Measurements from ENCODE around the gene CDH19.

Gene CDH19

GRCh38 chr18:66564236-66564635 is 39.7 kb downstream of the CDH19 start:
- Histone ChIP-seq H3K9me3 (ENCODE audit: control insufficient read depth, insufficient read depth, low read depth, low read length) (no peaks in the 10 kb centered on the region), H3K36me3 (ENCODE audit: control insufficient read depth in 2 of 2, insufficient read depth in 1 of 2, low read length in 2 of 2) (no peaks in the 10 kb centered on the region), H3K27ac (ENCODE audit: extremely low read depth, low read depth, low read length) (no peak overlapping the region), H3K4me1 (ENCODE audit: control insufficient read depth, insufficient read depth, low read length) (no peaks in the 10 kb centered on the region), H3K4me3 (ENCODE audit: low read depth, low read length) (no peak overlapping the region)
- ChIA-PET POLR2A (no interaction called here), CTCF (no interaction called here)
- TF ChIP-seq GLIS1 (tag by site-specific recombination; IDR thresholded peaks at IDR 0.05): no peak
- no peak for TF ChIP-seq ZNF416 (tag by site-specific recombination; IDR thresholded peaks at IDR 0.05)
- TF ChIP-seq ZNF660 (tag by site-specific recombination; IDR thresholded peaks at IDR 0.05): no peak
- no peak for TF ChIP-seq ZNF223 (tag by site-specific recombination; IDR thresholded peaks at IDR 0.05)
- no peak for TF ChIP-seq MZF1 (tag by site-specific recombination; IDR thresholded peaks at IDR 0.05; ENCODE audit: borderline replicate concordance)
- TF ChIP-seq ZNF211 (tag by site-specific recombination; IDR thresholded peaks at IDR 0.05; ENCODE audit: low read depth): no peak
- TF ChIP-seq ZFP3 (tag by site-specific recombination; IDR thresholded peaks at IDR 0.05; ENCODE audit: low read depth): no peak
- no peak for TF ChIP-seq WT1 (tag by site-specific recombination; IDR thresholded peaks at IDR 0.05)
- no peak for TF ChIP-seq ZSCAN5A (tag by site-specific recombination; IDR thresholded peaks at IDR 0.05)
- no peak for TF ChIP-seq ZNF391 (tag by site-specific recombination; IDR thresholded peaks at IDR 0.05; ENCODE audit: borderline replicate concordance, low read depth)
- TF ChIP-seq ZNF112 (tag by site-specific recombination; IDR thresholded peaks at IDR 0.05): no peak
- no peak for TF ChIP-seq SCRT2 (tag by site-specific recombination; IDR thresholded peaks at IDR 0.05)
- TF ChIP-seq BCL6B (tag by site-specific recombination; IDR thresholded peaks at IDR 0.05): no peak
- no peak for TF ChIP-seq ZNF555 (tag by site-specific recombination; conservative IDR thresholded peaks at IDR 0.05)

GRCh38 chr18:66562279-66562678 is 41.6 kb downstream of the CDH19 start:
- Histone ChIP-seq H3K4me1 (ENCODE audit: control insufficient read depth, insufficient read depth, low read length) (no peaks in the 10 kb centered on the region), H3K9me3 (ENCODE audit: control insufficient read depth, insufficient read depth, low read depth, low read length) (no peaks in the 10 kb centered on the region), H3K4me3 (ENCODE audit: low read depth, low read length) (no peak overlapping the region), H3K36me3 (ENCODE audit: control insufficient read depth in 2 of 2, insufficient read depth in 1 of 2, low read length in 2 of 2) (no peaks in the 10 kb centered on the region), H3K27ac (ENCODE audit: extremely low read depth, low read depth, low read length) (no peak overlapping the region)
- TF ChIP-seq ZNF610 (tag by site-specific recombination; IDR thresholded peaks at IDR 0.05; ENCODE audit: borderline replicate concordance) (peak; percentile 98), ZSCAN18 (tag by site-specific recombination; IDR thresholded peaks at IDR 0.05) (no peak)
- ChIA-PET POLR2A (no interaction called here), CTCF (interaction anchor here (0.6 to 1.4 kb wide), 4 partner anchors 11 to 420 kb away, joined by 3 to 4 read pairs (median 4); no protein-coding TSS in a partner anchor)

GRCh38 chr18:66560094-66560493 is 43.8 kb downstream of the CDH19 start:
- no peaks in the 10 kb centered on the region for H3K4me1 ChIP-seq (ENCODE audit: control insufficient read depth, insufficient read depth, low read length)
- no peak overlapping the region for H3K27ac ChIP-seq (ENCODE audit: extremely low read depth, low read depth, low read length)
- no peaks in the 10 kb centered on the region for H3K9me3 ChIP-seq (ENCODE audit: control insufficient read depth, insufficient read depth, low read depth, low read length)
- POLR2A ChIA-PET: no interaction called here
- no peaks in the 10 kb centered on the region for H3K36me3 ChIP-seq (ENCODE audit: control insufficient read depth in 2 of 2, insufficient read depth in 1 of 2, low read length in 2 of 2)
- no peak overlapping the region for H3K4me3 ChIP-seq (ENCODE audit: low read depth, low read length)
- CTCF ChIA-PET: interaction anchor here (0.5 to 1.4 kb wide), 9 partner anchors 12 to 1058 kb away, joined by 3 to 5 read pairs (median 4); no protein-coding TSS in a partner anchor
- TF ChIP-seq OVOL3 (tag by site-specific recombination; IDR thresholded peaks at IDR 0.05): no peak
- no peak for TF ChIP-seq GLI4 (tag by site-specific recombination; IDR thresholded peaks at IDR 0.05)
- TF ChIP-seq ZNF558 (tag by site-specific recombination; IDR thresholded peaks at IDR 0.05): no peak
- TF ChIP-seq ZNF248 (tag by site-specific recombination; IDR thresholded peaks at IDR 0.05): no peak
- TF ChIP-seq ZNF529 (tag by site-specific recombination; IDR thresholded peaks at IDR 0.05; ENCODE audit: insufficient replicate concordance): no peak
- TF ChIP-seq ZBTB20 (tag by site-specific recombination; IDR thresholded peaks at IDR 0.05): no peak
- no peak for TF ChIP-seq ZNF670 (tag by site-specific recombination; IDR thresholded peaks at IDR 0.05; ENCODE audit: low read depth)
- TF ChIP-seq KLF16 (tag by site-specific recombination; IDR thresholded peaks at IDR 0.05): no peak
- TF ChIP-seq ZNF624 (tag by site-specific recombination; IDR thresholded peaks at IDR 0.05): no peak
- no peak for TF ChIP-seq TCF7L2 (IDR thresholded peaks at IDR 0.05; ENCODE audit: borderline replicate concordance, low read depth, low read length)
- TF ChIP-seq BCL6B (tag by site-specific recombination; IDR thresholded peaks at IDR 0.05): no peak

Measured in HEK293 (cell line).